Endothelial cell of umbilical vein (primary cell): Measurements from ENCODE around the gene NEO1. TPM values are rescaled to one million over a fixed set of nuclear protein-coding genes. Genes with fewer than 3 reads are reported as not detected.

Experiments used
- BruUV-seq: library from RNA; stranded (reverse); fragments of 400-500 nt; replicated peaks from 2 replicates; lab custom pipeline; 2021; lab: Mats Ljungman, UMichigan
- CTCF ChIA-PET: fragments of 300-600, 350-600 bp; sonication (Branson Sonifier 250); formaldehyde crosslinking; loops from one replicate; lab custom pipeline; 2021; ENCODE audit warnings: antibody characterized with exemption, inconsistent platforms; lab: Charles Lee
- POLR2A ChIA-PET: fragments of 300-600, 350-600 bp; sonication (Branson Sonifier 250); formaldehyde crosslinking; loops from one replicate; lab custom pipeline; 2021; ENCODE audit warnings: antibody characterized with exemption, inconsistent platforms; lab: Charles Lee
- DNase-seq: peaks from one replicate; pipeline ENCODE4 v3.0.0-alpha.2; 2011; ENCODE audit warnings: low read depth, low spot score
- FAIRE-seq: peaks from 2 replicates; lab custom pipeline; 2011; peaks lifted over from hg19 to GRCh38; lab: Jason Lieb, UNC
- H2AFZ ChIP-seq: 2 replicates; pipeline ENCODE4 v1.6.0; 2012; ENCODE audit warnings: low read depth, low read length, control low read depth, inconsistent platforms
- H3K27ac ChIP-seq: 2 replicates; pipeline ENCODE4 v1.5.1; 2011; ENCODE audit warnings: low read depth, mild to moderate bottlenecking, control low read depth, low read length, moderate library complexity; ENCODE audit not compliant: insufficient read depth
- H3K27me3 ChIP-seq, 2 experiments: 2 replicates each; pipeline versions ENCODE4 v1.6.0 to v1.6.1; 2011; ENCODE audit warnings: low read length in 2 of 2, mixed read lengths in 1 of 2; ENCODE audit not compliant: control insufficient read depth in 2 of 2, insufficient read depth in 2 of 2
- H3K36me3 ChIP-seq, 2 experiments: 2 replicates in 1 of 2; 3 replicates in 1 of 2; pipeline ENCODE4 v1.5.1; 2011; ENCODE audit warnings: low read length in 2 of 2, mild to moderate bottlenecking in 1 of 2, moderate library complexity in 1 of 2; ENCODE audit not compliant: control insufficient read depth in 2 of 2, insufficient read depth in 2 of 2; ENCODE audit errors: extremely low read depth in 1 of 2
- H3K4me1 ChIP-seq: 3 replicates; pipeline ENCODE4 v1.5.1; 2011; ENCODE audit warnings: mild to moderate bottlenecking, low read length; ENCODE audit not compliant: control insufficient read depth, insufficient read depth; ENCODE audit errors: extremely low read depth
- H3K4me2 ChIP-seq: 2 replicates; pipeline ENCODE4 v1.6.1; 2011; ENCODE audit warnings: low read length, control low read depth, mixed read lengths; ENCODE audit not compliant: insufficient read depth
- H3K4me3 ChIP-seq, 3 experiments: fragments of 200-600 bp in 1 of 3; sonication (generic), shearing (Covaris generic) in 1 of 3; replicated peaks in 1 of 3; 2 replicates each; pipeline ENCODE4 v1.5.1; 2011 to 2016; ENCODE audit warnings: control low read depth in 3 of 3, low read length in 3 of 3, mild to moderate bottlenecking in 2 of 3, inconsistent platforms in 1 of 3, low read depth in 1 of 3, moderate library complexity in 1 of 3; ENCODE audit not compliant: insufficient read depth in 1 of 3
- H3K79me2 ChIP-seq: 2 replicates; pipeline ENCODE4 v1.6.0; 2012; ENCODE audit warnings: low read length, inconsistent platforms; ENCODE audit not compliant: control insufficient read depth, insufficient read depth
- H3K9ac ChIP-seq: replicated peaks from 2 replicates; pipeline ENCODE3; 2011; ENCODE audit warnings: low read length, control low read depth; ENCODE audit not compliant: insufficient read depth; ENCODE audit errors: extremely low read depth
- H3K9me1 ChIP-seq: replicated peaks from 3 replicates; pipeline ENCODE4 v1.6.0; 2011; ENCODE audit warnings: mild to moderate bottlenecking, low read length; ENCODE audit not compliant: control insufficient read depth, insufficient read depth; ENCODE audit errors: extremely low read depth
- H3K9me3 ChIP-seq: replicated peaks from 2 replicates; pipeline ENCODE4 v1.5.1; 2012; ENCODE audit warnings: low read length, inconsistent platforms; ENCODE audit not compliant: control insufficient read depth, insufficient read depth
- H4K20me1 ChIP-seq: replicated peaks from 2 replicates; pipeline ENCODE3; 2011; ENCODE audit warnings: mild to moderate bottlenecking, low read length; ENCODE audit not compliant: control insufficient read depth, insufficient read depth; ENCODE audit errors: extremely low read depth
- CTCF ChIP-seq, 2 donors: IDR thresholded peaks; 1 replicate in 1 of 2; 2 replicates in 1 of 2; pipeline ENCODE4 v1.5.1; 2011; ENCODE audit warnings: low read length in 2 of 2, mild to moderate bottlenecking in 2 of 2, moderate library complexity in 2 of 2, control low read depth in 1 of 2, inconsistent platforms in 1 of 2, low read depth in 1 of 2; ENCODE audit not compliant: insufficient read depth in 1 of 2; ENCODE audit errors: extremely low read depth in 1 of 2
- EZH2 ChIP-seq: IDR thresholded peaks from 2 replicates; pipeline ENCODE4 v1.6.1; 2012; ENCODE audit warnings: borderline replicate concordance, low read depth, mild to moderate bottlenecking, moderate library complexity, low read length, inconsistent platforms; ENCODE audit not compliant: severe bottlenecking
- FOS ChIP-seq: IDR thresholded peaks from 2 replicates; pipeline ENCODE4 v1.6.1; 2011; ENCODE audit warnings: mild to moderate bottlenecking, low read length, moderate library complexity, borderline replicate concordance; ENCODE audit not compliant: insufficient read depth
- GATA2 ChIP-seq: IDR thresholded peaks from 2 replicates; pipeline ENCODE4 v1.7.0; 2011; ENCODE audit warnings: low read depth, mild to moderate bottlenecking, moderate library complexity, mixed read lengths, low read length; ENCODE audit not compliant: insufficient read length, insufficient read depth
- JUN ChIP-seq: IDR thresholded peaks from 2 replicates; pipeline ENCODE4 v1.6.1; 2011; ENCODE audit warnings: borderline replicate concordance, low read depth; ENCODE audit not compliant: insufficient read length, insufficient read depth
- MAX ChIP-seq: IDR thresholded peaks from 2 replicates; pipeline ENCODE4 v1.6.1; 2011; ENCODE audit not compliant: insufficient read depth, insufficient read length
- MYC ChIP-seq: IDR thresholded peaks from one replicate; pipeline ENCODE4 v1.6.1; 2011; ENCODE audit warnings: mild to moderate bottlenecking, low read depth, low read length
- POLR2A ChIP-seq: IDR thresholded peaks from 2 replicates; pipeline ENCODE4 v1.6.1; 2012; ENCODE audit warnings: low read depth, mild to moderate bottlenecking, control low read depth, low read length
- POLR2AphosphoS5 ChIP-seq: IDR thresholded peaks from 2 replicates; pipeline ENCODE4 v1.6.1; 2012; ENCODE audit warnings: low read depth, mild to moderate bottlenecking, control low read depth, low read length, moderate library complexity; ENCODE audit not compliant: insufficient read depth
- dilution Hi-C: fragments of 300-500 bp; cut with MboI; formaldehyde crosslinking; loops from one replicate; pipeline ENCODE4 v1.15.0; 2019; ENCODE audit warnings: low sequenced_read_pairs; ENCODE audit not compliant: extremely low pct_ligation_motif_present
- intact Hi-C: fragments of 100-400 bp; cut with micrococcal nuclease; formaldehyde crosslinking; loops from one replicate; pipeline ENCODE4 v1.10.0; 2022
- polyA plus RNA-seq, 4 experiments: library from polyadenylated mRNA; depleted of rRNA in 3 of 4; stranded (reverse) in 3 of 4; unstranded in 1 of 4; fragments of >200 nt; gene quantifications; 2 replicates each; pipeline versions ENCODE4 v1.2.1 to v1.2.3, GENCODE V29; 2011 to 2012; ENCODE audit warnings: missing spikeins in 1 of 4
- total RNA-seq: library from RNA; stranded (reverse); gene quantifications from 2 replicates; pipeline ENCODE4 v1.2.3, GENCODE V29; 2021

NEO1 gene
- total and polyA plus RNA-seq, 2 donors (not counting 3 experiments of a cell fraction or from before 2014, with no cell fraction given), result 0.12 to 0.35 TPM

DNA sequence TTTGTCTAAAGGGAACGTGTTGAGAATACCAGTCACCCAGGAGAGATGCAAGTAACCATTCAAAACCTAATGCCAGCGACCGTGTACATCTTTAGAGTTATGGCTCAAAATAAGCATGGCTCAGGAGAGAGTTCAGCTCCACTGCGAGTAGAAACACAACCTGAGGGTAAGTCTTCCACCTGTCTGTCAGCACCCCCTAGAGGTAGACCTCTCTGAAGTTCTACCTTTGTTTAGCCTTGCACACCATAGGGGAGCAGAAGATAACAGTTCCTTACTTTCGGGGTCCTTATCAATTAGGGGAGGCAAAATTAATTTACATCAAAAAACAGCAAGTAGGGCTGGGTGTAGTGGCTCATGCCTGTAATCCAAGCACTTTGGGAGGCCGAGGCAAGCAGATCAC is 192.1 kb downstream of the NEO1 start:
- ChIA-PET POLR2A (no interaction called here), CTCF (interaction anchor here (1.0 to 5.3 kb wide), 5 partner anchors 21 to 931 kb away, joined by 3 to 120 read pairs (median 6); no protein-coding TSS in a partner anchor)
- Histone ChIP-seq H3K4me3 (no peak overlapping the region), H4K20me1 (no peaks in the 10 kb centered on the region), H3K9me3 (no peaks in the 10 kb centered on the region), H3K79me2 (no peaks in the 10 kb centered on the region), H3K27ac (no peak overlapping the region), H3K9me1 (no peaks in the 10 kb centered on the region), H3K4me2 (no peak overlapping the region), H3K36me3 (no peaks in the 10 kb centered on the region), H3K4me1 (no peaks in the 10 kb centered on the region), H3K9ac (no peak overlapping the region), H2AFZ (no peak overlapping the region), H3K27me3 (peaks cover 0 to 10% of the 10 kb centered on the region in 2 experiments)
- dilution Hi-C loops (no loop called here), intact Hi-C loops (no loop called here)
- no peak for FAIRE-seq
- DNase-seq, result no peak
- BruUV-seq, result no TSS peak
- no peak for TF ChIP-seq POLR2A
- TF ChIP-seq GATA2, result no peak
- TF ChIP-seq JUN, result no peak
- TF ChIP-seq FOS, result no peak
- no peak for TF ChIP-seq EZH2
- TF ChIP-seq MAX, result no peak
- no peak for TF ChIP-seq POLR2AphosphoS5
- peak in 1 of 2 donors; percentile 4 for TF ChIP-seq CTCF (IDR thresholded peaks at IDR 0.05; ENCODE audit: extremely low read depth in 1 of 2, insufficient read depth in 1 of 2, low read depth in 1 of 2, low read length in 2 of 2)
- TF ChIP-seq MYC, result no peak
